GM23248 (cell line): ENCODE data around the gene SNRK. TPM values are rescaled to one million over a fixed set of nuclear protein-coding genes. Genes with fewer than 3 reads are reported as not detected.

Experiments used
- DNase-seq: peaks from one replicate; pipeline ENCODE4 v3.0.0-alpha.2; 2015
- H2AFZ ChIP-seq: fragments of 200-600 bp; sonication (generic); 2 replicates; pipeline ENCODE4 v1.6.1; 2016; ENCODE audit warnings: antibody characterized with exemption
- H3F3A ChIP-seq: fragments of 200-600 bp; sonication (generic); 2 replicates; pipeline ENCODE4 v1.6.1; 2016; ENCODE audit warnings: mild to moderate bottlenecking, antibody characterized with exemption, mixed run types; ENCODE audit not compliant: insufficient read depth
- H3K27ac ChIP-seq: fragments of 200-600 bp; sonication (generic); 2 replicates; pipeline ENCODE4 v1.5.1; 2016; ENCODE audit warnings: mild to moderate bottlenecking
- H3K27me3 ChIP-seq: fragments of 200-600 bp; sonication (generic); replicated peaks from 2 replicates; pipeline ENCODE4 v1.6.1; 2016; ENCODE audit warnings: mild to moderate bottlenecking; ENCODE audit not compliant: insufficient read depth
- H3K36me3 ChIP-seq: fragments of 200-600 bp; sonication (generic); 2 replicates; pipeline ENCODE4 v1.6.1; 2016; ENCODE audit warnings: low read depth, mild to moderate bottlenecking
- H3K4me1 ChIP-seq: fragments of 200-600 bp; sonication (generic); 2 replicates; pipeline ENCODE4 v1.6.1; 2016; ENCODE audit warnings: mild to moderate bottlenecking; ENCODE audit not compliant: insufficient read depth
- H3K4me2 ChIP-seq: fragments of 200-600 bp; sonication (generic); one replicate; pipeline ENCODE4 v1.6.1; 2016; ENCODE audit warnings: mild to moderate bottlenecking; ENCODE audit not compliant: unreplicated experiment
- H3K4me3 ChIP-seq: fragments of 200-600 bp; sonication (generic); 2 replicates; pipeline ENCODE4 v1.5.1; 2016; ENCODE audit warnings: mild to moderate bottlenecking
- H3K79me2 ChIP-seq: fragments of 200-600 bp; sonication (generic); 2 replicates; pipeline ENCODE4 v1.6.1; 2016; ENCODE audit warnings: mild to moderate bottlenecking; ENCODE audit not compliant: insufficient read depth
- H3K9ac ChIP-seq: fragments of 200-600 bp; sonication (generic); 2 replicates; pipeline ENCODE4 v1.6.1; 2016; ENCODE audit warnings: mild to moderate bottlenecking
- H3K9me2 ChIP-seq: fragments of 200-600 bp; sonication (generic); 2 replicates; pipeline ENCODE4 v1.6.1; 2016; ENCODE audit warnings: mixed run types, mild to moderate bottlenecking, moderate library complexity; ENCODE audit not compliant: insufficient read depth
- H3K9me3 ChIP-seq: fragments of 200-600 bp; sonication (generic); one replicate; pipeline ENCODE4 v1.6.1; 2017; ENCODE audit warnings: low read depth
- H4K20me1 ChIP-seq: fragments of 200-600 bp; sonication (generic); 2 replicates; pipeline ENCODE4 v1.6.0; 2016; ENCODE audit not compliant: insufficient read depth
- EZH2 ChIP-seq: fragments of 200-600 bp; sonication (generic); IDR thresholded peaks from 2 replicates; pipeline ENCODE4 v1.6.1; 2018; ENCODE audit warnings: antibody characterized with exemption, mild to moderate bottlenecking; ENCODE audit not compliant: insufficient read depth, poor library complexity, severe bottlenecking
- EZH2phosphoT487 ChIP-seq: fragments of 200-600 bp; sonication (generic); IDR thresholded peaks from 2 replicates; pipeline ENCODE4 v1.6.1; 2018; ENCODE audit warnings: antibody characterized with exemption, moderate library complexity, mild to moderate bottlenecking, low read depth; ENCODE audit not compliant: insufficient read depth
- WGBS, 2 experiments: methylation state at CpG; one replicate each; pipeline ENCODE4 v1.1.6; 2015 to 2017; ENCODE audit warnings: low lambda C conversion rate in 2 of 2, low coverage in 1 of 2; ENCODE audit errors: missing lambda C conversion rate in 2 of 2; 5-methylcytosine and 5-hydroxymethylcytosine counted together
- in situ Hi-C: fragments of 300-500 bp; cut with MboI; formaldehyde crosslinking; loops from 2 replicates; pipeline ENCODE4 v1.15.0; 2020
- polyA plus RNA-seq: library from polyadenylated mRNA; unstranded; fragments of >200 nt; fragmentation: Nextera tagmentation; extraction: Ambion mirVana; gene quantifications from 2 replicates; pipeline ENCODE4 v1.2.1, GENCODE V29; 2016
- total RNA-seq: library from RNA; depleted of rRNA; stranded (reverse); fragments of >200 nt; shearing (Covaris generic); gene quantifications from 2 replicates; pipeline ENCODE4 v1.2.3, GENCODE V29; 2014

Gene SNRK
- total and polyA plus RNA-seq, 2 experiments from 2014 or later = 6.4 to 15.0 TPM

DNA sequence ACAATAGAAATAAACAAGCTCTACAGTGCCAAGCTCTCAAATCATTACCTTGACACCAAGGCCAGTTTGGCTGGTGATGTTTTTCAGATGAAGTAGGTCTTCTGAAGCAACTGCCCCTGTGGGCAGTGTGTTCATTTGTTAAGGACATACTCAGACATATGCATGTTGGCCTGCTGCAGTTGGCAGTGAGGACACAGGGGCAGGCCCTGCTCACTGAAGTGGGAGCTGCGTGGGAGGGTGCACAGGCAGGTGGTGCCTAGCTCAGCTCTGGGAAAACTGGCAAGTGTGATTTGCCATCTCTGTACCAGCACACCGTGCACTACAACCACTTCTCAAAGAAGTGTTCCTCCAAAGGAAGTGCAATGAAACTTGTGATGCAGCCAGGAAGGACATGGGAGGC, 28.5 kb upstream of the SNRK start:
- H3K36me3 ChIP-seq = no peaks in the 10 kb centered on the region
- TF ChIP-seq EZH2phosphoT487 = no peak
- no peak for TF ChIP-seq EZH2
- WGBS, 2 experiments = 58 to 72% methylated on average over 2 of the region's 2 CpGs
- no peaks in the 10 kb centered on the region for H3K9me2 ChIP-seq
- no peaks in the 10 kb centered on the region for H4K20me1 ChIP-seq
- in situ Hi-C loops = no loop called here
- no peaks in the 10 kb centered on the region for H3F3A ChIP-seq
- no peaks in the 10 kb centered on the region for H3K79me2 ChIP-seq
- H3K27me3 ChIP-seq = peaks cover 4% of the 10 kb centered on the region; the same call in 1 of the 2 replicates
- H3K9ac ChIP-seq = no peak overlapping the region
- H3K4me2 ChIP-seq = no peak overlapping the region
- no peak for DNase-seq
- no peaks in the 10 kb centered on the region for H3K4me1 ChIP-seq
- H3K9me3 ChIP-seq = no peaks in the 10 kb centered on the region
- no peak overlapping the region for H2AFZ ChIP-seq
- H3K4me3 ChIP-seq = no peak overlapping the region
- H3K27ac ChIP-seq = no peak overlapping the region

DNA sequence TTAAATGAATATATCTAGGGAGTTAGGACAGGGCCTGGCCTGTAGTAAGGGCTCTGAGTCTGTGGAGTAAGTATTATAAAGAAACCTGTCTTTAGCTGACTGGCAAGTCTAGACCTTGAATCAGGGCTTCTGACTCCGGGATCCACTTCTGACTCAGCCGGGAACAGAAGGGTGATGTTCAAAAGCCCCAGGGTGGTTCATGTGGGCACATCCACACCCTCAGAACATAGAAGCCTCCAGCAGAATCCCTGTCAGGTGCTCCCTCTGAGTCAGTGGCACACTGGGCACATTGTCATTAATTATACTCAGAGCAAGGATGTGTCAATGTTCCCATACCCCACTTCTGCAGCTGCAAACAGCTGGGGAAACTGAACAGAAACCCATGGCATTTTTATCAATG, 26.7 kb upstream of the SNRK start:
- Histone ChIP-seq H3K9me3 (no peaks in the 10 kb centered on the region), H3K9me2 (no peaks in the 10 kb centered on the region), H3K27ac (no peak overlapping the region), H3K4me2 (no peak overlapping the region), H3F3A (no peaks in the 10 kb centered on the region), H3K4me1 (no peaks in the 10 kb centered on the region), H2AFZ (no peak overlapping the region), H3K4me3 (no peak overlapping the region), H4K20me1 (no peaks in the 10 kb centered on the region), H3K36me3 (no peaks in the 10 kb centered on the region), H3K27me3 (no peaks in the 10 kb centered on the region), H3K9ac (no peak overlapping the region), H3K79me2 (no peaks in the 10 kb centered on the region)
- in situ Hi-C loops = no loop called here
- TF ChIP-seq EZH2 (no peak), EZH2phosphoT487 (no peak)
- DNase-seq = peak; percentile 28
- 79 to 81% methylated on average over 2 of the region's 2 CpGs for WGBS, 2 experiments

DNA sequence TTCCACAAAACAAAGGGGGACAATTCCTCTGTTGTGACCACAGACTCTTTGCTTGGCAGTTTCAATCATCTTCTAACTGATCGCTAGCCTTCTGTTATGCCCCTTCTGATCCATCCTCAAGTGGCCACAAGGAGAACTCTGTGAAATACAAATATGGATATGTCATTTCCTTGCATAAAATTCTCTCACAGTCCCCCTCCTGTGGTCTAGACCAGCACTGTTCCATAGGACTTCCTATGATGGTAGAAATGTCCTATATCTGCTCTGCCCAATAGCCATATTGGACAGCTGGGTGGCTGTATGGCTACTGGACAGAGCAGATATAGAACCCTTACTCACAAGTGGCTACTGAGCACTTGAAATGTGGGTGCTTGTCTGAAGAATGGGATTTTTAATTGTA, 25.9 kb upstream of the SNRK start:
- in situ Hi-C loops = no loop called here
- WGBS, 2 experiments = 89 to 93% methylated on average over 1 of the region's 1 CpG
- no peak overlapping the region for H3K4me2 ChIP-seq
- no peaks in the 10 kb centered on the region for H3K36me3 ChIP-seq
- H4K20me1 ChIP-seq = no peaks in the 10 kb centered on the region
- no peaks in the 10 kb centered on the region for H3K79me2 ChIP-seq
- H3K9me3 ChIP-seq = no peaks in the 10 kb centered on the region
- no peak overlapping the region for H3K9ac ChIP-seq
- DNase-seq = peak; percentile 11
- no peak overlapping the region for H2AFZ ChIP-seq
- H3K9me2 ChIP-seq = no peaks in the 10 kb centered on the region
- H3K27me3 ChIP-seq = no peaks in the 10 kb centered on the region
- no peak overlapping the region for H3K4me3 ChIP-seq
- TF ChIP-seq EZH2 = no peak
- TF ChIP-seq EZH2phosphoT487 = no peak
- H3K27ac ChIP-seq = no peak overlapping the region
- no peaks in the 10 kb centered on the region for H3K4me1 ChIP-seq
- no peaks in the 10 kb centered on the region for H3F3A ChIP-seq

DNA sequence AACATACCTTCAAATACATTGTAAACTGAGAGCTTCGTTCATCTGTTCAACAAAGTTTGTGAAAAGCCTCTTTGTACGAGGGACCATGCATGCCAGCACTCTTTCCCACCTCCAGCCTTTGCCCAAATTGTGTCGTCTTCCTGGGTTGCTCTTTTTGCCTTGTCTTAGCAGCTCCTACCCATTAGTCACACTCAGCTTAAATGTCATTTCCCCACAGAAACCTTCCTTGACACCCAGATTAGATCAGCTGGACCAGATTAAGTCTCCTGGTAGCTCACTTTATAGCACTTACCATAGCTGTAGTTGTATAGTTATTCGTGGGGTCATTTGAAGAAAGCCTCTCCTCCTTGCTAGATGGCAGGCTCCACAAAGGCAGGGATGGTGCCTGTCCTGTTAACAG, 24.1 kb upstream of the SNRK start:
- 52 to 54% methylated on average over 4 of the region's 4 CpGs for WGBS, 2 experiments

DNA sequence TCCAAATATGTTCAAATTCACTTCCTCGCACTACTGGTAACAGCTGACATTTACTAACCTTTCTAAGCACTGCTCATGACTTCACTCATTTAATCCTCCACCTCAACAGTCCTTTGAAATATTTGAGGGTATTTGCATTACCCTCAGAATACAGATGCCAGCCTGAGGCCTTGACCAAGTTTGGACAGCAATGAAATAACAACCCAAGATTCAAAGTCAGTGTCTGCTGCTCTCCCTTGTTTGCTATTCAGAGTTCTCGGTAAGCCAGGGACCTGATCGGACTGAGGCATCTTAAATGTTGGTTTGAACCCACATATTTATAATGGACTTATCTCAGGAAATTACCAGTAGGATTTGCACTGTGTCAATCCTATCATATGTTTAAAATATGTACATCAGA, 19.9 kb upstream of the SNRK start:
- no peaks in the 10 kb centered on the region for H3K36me3 ChIP-seq
- WGBS, 2 experiments = 35 to 36% methylated on average over 3 of the region's 3 CpGs

More for the DNA sequence above, 24.1 kb upstream of the SNRK start:
- H3K4me1 ChIP-seq = no peaks in the 10 kb centered on the region
- no peaks in the 10 kb centered on the region for H4K20me1 ChIP-seq
- H3K36me3 ChIP-seq = no peaks in the 10 kb centered on the region
- TF ChIP-seq EZH2 = no peak
- no peak for TF ChIP-seq EZH2phosphoT487
- no peaks in the 10 kb centered on the region for H3K9me2 ChIP-seq
- no peaks in the 10 kb centered on the region for H3K27me3 ChIP-seq
- H3K4me2 ChIP-seq = no peak overlapping the region
- no peak for DNase-seq
- no peaks in the 10 kb centered on the region for H3K9me3 ChIP-seq
- H3K9ac ChIP-seq = no peak overlapping the region
- no peaks in the 10 kb centered on the region for H3F3A ChIP-seq
- no peak overlapping the region for H3K4me3 ChIP-seq
- no peaks in the 10 kb centered on the region for H3K79me2 ChIP-seq
- no peak overlapping the region for H3K27ac ChIP-seq
- in situ Hi-C loops = no loop called here
- no peak overlapping the region for H2AFZ ChIP-seq

More for the DNA sequence above, 19.9 kb upstream of the SNRK start:
- Histone ChIP-seq H3K9me3 (no peaks in the 10 kb centered on the region), H3K9me2 (no peaks in the 10 kb centered on the region), H2AFZ (no peak overlapping the region), H3K27me3 (no peaks in the 10 kb centered on the region), H3K79me2 (no peaks in the 10 kb centered on the region), H3K9ac (no peak overlapping the region), H3K27ac (no peak overlapping the region), H3K4me1 (no peaks in the 10 kb centered on the region), H3K4me3 (no peak overlapping the region), H3K4me2 (no peak overlapping the region), H3F3A (no peaks in the 10 kb centered on the region), H4K20me1 (no peaks in the 10 kb centered on the region)
- in situ Hi-C loops = no loop called here
- no peak for DNase-seq
- TF ChIP-seq EZH2phosphoT487 (no peak), EZH2 (no peak)
